Neutrophil (primary cell): ENCODE measurements around the gene TNFRSF14.

Experiments used
- H3K27ac ChIP-seq: fragments of 200-600 bp; sonication (generic); 2 replicates; pipeline ENCODE4 v1.5.1; 2016; ENCODE audit warnings: mild to moderate bottlenecking, moderate library complexity
- H3K27me3 ChIP-seq: fragments of 200-600 bp; sonication (generic); 2 replicates; pipeline ENCODE4 v1.6.0; 2016; ENCODE audit warnings: mild to moderate bottlenecking
- H3K36me3 ChIP-seq: fragments of 200-600 bp; sonication (generic); 2 replicates; pipeline ENCODE4 v1.5.1; 2017
- H3K4me1 ChIP-seq, 2 experiments: fragments of 200-600 bp in 1 of 2; sonication (generic) in 1 of 2; 1 replicate in 1 of 2; 2 replicates in 1 of 2; pipeline versions ENCODE4 v1.5.1 to v1.6.1; 2013 to 2016; ENCODE audit warnings: low read depth in 1 of 2, low read length in 1 of 2, mild to moderate bottlenecking in 1 of 2, moderate library complexity in 1 of 2; ENCODE audit not compliant: control insufficient read depth in 1 of 2, insufficient read depth in 1 of 2
- H3K4me3 ChIP-seq, 2 experiments: fragments of 200-600 bp in 1 of 2; sonication (generic) in 1 of 2; 1 replicate in 1 of 2; 2 replicates in 1 of 2; pipeline ENCODE4 v1.5.1; 2013 to 2016; ENCODE audit warnings: low read depth in 1 of 2, low read length in 1 of 2, mild to moderate bottlenecking in 1 of 2, moderate library complexity in 1 of 2
- H3K9me3 ChIP-seq: fragments of 200-600 bp; sonication (generic); 2 replicates; pipeline ENCODE4 v1.5.1; 2016
- TF ChIP-seq, protein P1 (sequence below): fragments of 200-600 bp; sonication (generic); IDR thresholded peaks from 2 replicates; pipeline ENCODE4 v1.5.1; 2016; ENCODE audit warnings: antibody characterized with exemption

TNFRSF14 gene

DNA sequence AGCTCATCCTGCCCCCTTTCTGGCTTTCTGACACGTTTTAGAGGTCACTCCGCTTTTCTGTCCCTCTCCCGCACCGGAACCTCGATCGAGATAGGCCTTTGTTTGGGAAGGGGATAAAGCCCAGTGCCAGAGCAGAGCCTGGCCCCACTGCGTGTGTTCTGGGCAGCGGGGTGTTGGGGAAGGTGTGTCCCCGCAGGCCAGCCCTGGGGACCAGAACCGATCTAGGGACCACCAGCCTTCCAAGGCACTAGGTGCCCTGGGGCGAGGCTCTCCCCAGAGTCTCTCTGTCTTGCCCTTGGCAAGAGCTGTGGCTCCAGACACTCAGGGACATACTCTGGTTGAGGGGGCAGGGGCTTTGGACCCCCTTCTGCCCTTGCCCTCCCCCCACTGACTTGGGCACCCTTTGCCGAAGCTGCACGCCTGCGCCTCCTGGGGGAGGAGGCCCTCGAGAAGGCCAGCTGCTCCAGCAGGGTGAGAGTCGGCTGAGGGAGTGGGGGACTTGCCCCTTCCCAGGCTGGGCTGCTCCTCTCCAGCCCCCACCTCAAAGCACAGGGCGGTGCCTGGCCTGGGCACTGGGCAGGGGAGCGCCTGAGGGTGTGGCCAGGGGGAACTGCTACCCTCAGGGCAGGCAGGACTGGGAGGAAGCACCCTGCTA lies 46.8 kb downstream of the TNFRSF14 start:
- Histone ChIP-seq H3K27me3 (peaks cover 11% of the 10 kb centered on the region), H3K4me1 (no peaks in the 10 kb centered on the region), H3K4me3 (no peak overlapping the region), H3K36me3 (no peaks in the 10 kb centered on the region), H3K27ac (no peak overlapping the region), H3K9me3 (no peaks in the 10 kb centered on the region)
- TF ChIP-seq, protein P1, sequence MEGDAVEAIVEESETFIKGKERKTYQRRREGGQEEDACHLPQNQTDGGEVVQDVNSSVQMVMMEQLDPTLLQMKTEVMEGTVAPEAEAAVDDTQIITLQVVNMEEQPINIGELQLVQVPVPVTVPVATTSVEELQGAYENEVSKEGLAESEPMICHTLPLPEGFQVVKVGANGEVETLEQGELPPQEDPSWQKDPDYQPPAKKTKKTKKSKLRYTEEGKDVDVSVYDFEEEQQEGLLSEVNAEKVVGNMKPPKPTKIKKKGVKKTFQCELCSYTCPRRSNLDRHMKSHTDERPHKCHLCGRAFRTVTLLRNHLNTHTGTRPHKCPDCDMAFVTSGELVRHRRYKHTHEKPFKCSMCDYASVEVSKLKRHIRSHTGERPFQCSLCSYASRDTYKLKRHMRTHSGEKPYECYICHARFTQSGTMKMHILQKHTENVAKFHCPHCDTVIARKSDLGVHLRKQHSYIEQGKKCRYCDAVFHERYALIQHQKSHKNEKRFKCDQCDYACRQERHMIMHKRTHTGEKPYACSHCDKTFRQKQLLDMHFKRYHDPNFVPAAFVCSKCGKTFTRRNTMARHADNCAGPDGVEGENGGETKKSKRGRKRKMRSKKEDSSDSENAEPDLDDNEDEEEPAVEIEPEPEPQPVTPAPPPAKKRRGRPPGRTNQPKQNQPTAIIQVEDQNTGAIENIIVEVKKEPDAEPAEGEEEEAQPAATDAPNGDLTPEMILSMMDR: no peak

DNA sequence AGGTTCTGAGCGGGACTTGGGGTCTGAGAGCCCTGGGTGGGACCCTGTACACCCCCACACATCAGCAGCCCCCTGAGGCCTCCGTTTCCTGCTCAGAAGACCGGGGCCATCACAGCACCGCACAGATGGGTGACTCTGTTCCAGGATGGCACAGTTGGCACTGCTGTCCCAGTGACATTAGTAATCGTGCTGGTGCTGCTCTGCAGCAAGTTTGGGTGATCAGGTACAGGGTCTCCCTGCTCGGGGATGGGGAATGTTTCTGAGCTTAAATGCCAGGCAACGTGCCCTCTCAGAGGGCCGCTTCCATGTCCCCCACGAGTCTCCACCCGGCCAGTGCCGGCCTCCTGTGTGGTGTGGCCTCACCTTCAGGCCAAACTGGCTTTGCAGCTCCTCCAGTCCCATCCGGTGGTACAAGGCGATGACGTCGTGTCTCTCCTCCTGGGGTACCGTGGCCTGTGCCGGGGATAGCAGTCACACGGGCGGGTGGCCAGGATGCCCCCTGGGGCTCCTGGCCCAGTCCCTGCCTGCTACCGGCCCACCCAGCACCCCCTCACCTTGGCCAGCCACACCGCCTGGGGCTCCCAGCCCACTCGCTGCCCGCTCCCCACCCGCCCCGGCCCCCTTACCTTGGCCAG lies 47.5 kb downstream of the TNFRSF14 start:
- TF ChIP-seq, protein P1: no peak
- no peak overlapping the region for H3K27ac ChIP-seq
- peaks cover 6% of the 10 kb centered on the region for H3K27me3 ChIP-seq

DNA sequence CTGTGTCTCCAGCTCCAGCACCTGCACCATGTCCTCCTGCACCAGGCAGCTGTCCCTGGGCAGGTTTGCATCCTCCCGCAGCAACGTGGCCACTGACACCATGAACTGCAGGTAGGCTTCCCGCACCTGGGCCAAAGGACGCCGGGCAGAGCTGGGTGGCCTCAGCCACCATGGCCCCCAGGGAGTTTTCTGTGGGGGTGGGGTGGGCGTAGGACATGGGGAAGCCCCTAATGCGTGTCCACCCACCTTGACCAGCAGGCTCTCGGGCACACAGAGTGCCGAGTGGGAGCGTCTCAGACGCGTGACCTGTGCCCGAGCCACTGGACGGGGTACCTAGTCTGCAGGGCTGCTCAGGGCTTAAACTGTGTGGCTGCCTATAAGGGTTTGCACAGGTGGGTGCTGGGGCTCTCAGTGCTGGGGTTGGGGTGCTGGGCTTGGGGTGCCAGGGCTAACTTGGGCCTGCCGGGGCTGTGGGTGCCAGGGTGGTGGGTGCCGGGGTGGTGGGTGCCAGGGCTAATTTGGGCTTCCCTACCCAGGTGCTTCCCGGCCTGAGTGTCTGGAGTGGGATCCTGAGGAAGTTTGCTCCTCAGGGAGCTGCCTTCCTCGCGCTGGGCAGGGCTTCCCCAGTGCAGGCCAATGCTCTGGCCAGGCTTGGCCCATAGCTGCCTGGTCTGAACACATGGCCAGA lies 48.1 kb downstream of the TNFRSF14 start:
- Histone ChIP-seq H3K27ac (no peak overlapping the region), H3K4me3 (no peak overlapping the region), H3K36me3 (no peaks in the 10 kb centered on the region), H3K4me1 (no peaks in the 10 kb centered on the region), H3K27me3 (peaks cover 6% of the 10 kb centered on the region), H3K9me3 (no peaks in the 10 kb centered on the region)
- TF ChIP-seq, protein P1: no peak

More for the DNA sequence above, 47.5 kb downstream of the TNFRSF14 start:
- Histone ChIP-seq H3K4me1 (no peaks in the 10 kb centered on the region), H3K9me3 (no peaks in the 10 kb centered on the region), H3K36me3 (no peaks in the 10 kb centered on the region), H3K4me3 (no peak overlapping the region)

DNA sequence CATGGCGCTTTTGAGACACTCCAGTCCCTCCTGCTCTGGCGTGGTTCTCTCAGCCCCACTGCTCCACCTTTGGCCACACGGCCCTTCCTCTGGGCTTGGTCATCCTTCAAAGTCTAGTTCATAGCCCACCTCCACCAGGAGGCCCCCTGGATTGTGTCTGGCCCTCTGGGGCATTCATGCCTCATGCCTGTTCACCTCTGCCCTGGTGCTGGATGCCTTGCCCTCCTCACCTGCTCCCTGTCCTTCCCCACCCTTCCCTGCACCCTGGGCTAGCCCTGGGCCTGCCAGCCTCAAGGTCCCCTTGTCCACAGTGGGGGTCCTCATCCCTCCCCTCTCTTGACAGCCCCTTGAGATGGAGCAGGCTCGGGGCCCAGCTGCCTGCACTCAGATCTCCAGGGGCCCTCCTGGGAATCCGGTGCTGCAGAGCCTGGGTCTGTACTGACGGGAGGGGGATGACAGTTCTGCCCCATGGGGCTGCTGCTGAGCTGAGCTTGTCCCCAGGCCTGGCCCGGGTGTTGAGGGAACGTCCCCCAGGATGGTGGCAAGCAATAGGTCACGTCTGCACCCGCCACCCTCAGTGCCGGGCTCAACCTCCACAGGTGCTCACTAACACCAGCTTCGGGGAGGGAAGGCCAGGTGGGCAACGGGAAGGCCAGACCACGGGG lies 48.8 kb downstream of the TNFRSF14 start:
- peaks cover 6% of the 10 kb centered on the region for H3K27me3 ChIP-seq
- H3K36me3 ChIP-seq: no peaks in the 10 kb centered on the region
- no peaks in the 10 kb centered on the region for H3K4me1 ChIP-seq
- H3K27ac ChIP-seq: no peak overlapping the region
- TF ChIP-seq, protein P1: no peak
- no peak overlapping the region for H3K4me3 ChIP-seq
- no peaks in the 10 kb centered on the region for H3K9me3 ChIP-seq

DNA sequence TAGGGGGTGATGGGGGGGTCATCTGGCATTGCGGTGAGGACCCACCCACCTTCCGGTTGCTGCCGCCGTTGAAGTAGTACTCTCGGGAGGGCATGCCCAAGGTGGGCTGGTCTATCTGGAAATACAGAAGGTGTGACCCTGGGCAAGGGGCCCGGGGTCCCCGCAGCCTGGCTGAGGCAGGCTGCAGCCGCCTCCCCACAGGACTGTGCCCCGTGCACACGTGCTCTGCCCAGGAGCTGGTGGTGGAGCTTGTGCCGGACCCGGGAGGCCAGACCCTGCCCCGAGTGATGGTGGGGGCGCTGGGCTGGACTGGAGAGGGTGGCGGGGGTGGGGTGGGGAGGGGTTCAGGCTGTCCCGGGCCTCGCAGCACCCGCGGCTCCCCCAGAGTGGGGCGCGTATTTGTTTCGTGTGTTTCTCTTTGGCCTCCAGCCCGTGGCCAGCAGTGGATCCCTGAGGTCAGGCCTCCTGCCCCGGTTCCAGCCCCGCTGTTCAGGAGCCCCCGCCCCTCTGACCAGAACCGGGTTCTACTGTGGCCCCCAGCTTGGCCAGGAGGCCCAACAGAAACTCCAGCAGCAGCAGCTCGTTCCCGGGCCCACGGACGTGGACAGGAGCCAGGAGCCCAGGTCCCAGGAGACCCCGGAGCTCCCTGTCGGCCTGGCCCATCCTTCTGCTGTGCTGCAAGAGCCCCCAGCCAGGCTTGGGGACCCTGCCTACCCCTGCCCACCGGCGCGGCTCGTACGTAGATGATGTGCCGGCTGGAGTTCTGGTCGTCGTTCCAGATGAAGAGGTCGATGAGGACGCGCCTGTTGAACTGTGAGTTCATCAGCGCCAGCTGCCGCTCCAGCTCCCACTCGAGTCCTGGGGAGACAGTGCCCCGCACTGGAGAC lies 49.6 kb downstream of the TNFRSF14 start:
- Histone ChIP-seq H3K4me3 (no peak overlapping the region), H3K4me1 (no peaks in the 10 kb centered on the region), H3K27ac (no peak overlapping the region), H3K9me3 (no peaks in the 10 kb centered on the region), H3K27me3 (peaks cover 12% of the 10 kb centered on the region), H3K36me3 (no peaks in the 10 kb centered on the region)
- TF ChIP-seq, protein P1: no peak
